ENCODE results near the gene SELENOF. TPM values are rescaled to one million over a fixed set of nuclear protein-coding genes. Genes with fewer than 3 reads are reported as not detected.

SELENOF gene
- total RNA-seq, 1 donor from 2014 or later, result 67.0 TPM

GRCh38 chr1:86828024-86828423 is 85.9 kb downstream of the SELENOF start:
- Histone ChIP-seq H3K4me1 (no peaks in the 10 kb centered on the region), H3K9me3 (replicated peaks) (no peaks in the 10 kb centered on the region), H3K27me3 (ENCODE audit: low read depth) (no peaks in the 10 kb centered on the region), H3K4me3 (no peak overlapping the region), H3K36me3 (no peaks in the 10 kb centered on the region), H3K27ac (replicated peaks) (no peak overlapping the region)
- intact Hi-C loops (cut with micrococcal nuclease), result no loop called here
- no peak for DNase-seq
- no peak for TF ChIP-seq CTCF (IDR thresholded peaks at IDR 0.05; ENCODE audit: borderline replicate concordance)

- no peaks in the 10 kb centered on the region for H3K27me3 ChIP-seq (ENCODE audit: low read depth)
- TF ChIP-seq CTCF (IDR thresholded peaks at IDR 0.05; ENCODE audit: borderline replicate concordance), result no peak
- no peaks in the 10 kb centered on the region for H3K36me3 ChIP-seq
These were observed 87.1 kb downstream of the SELENOF start for GRCh38 chr1:86826856-86827255.

GRCh38 chr1:86825319-86825718 is 88.6 kb downstream of the SELENOF start:
- no peak for TF ChIP-seq CTCF (IDR thresholded peaks at IDR 0.05; ENCODE audit: borderline replicate concordance)
- intact Hi-C loops (cut with micrococcal nuclease), result no loop called here
- Histone ChIP-seq H3K27me3 (ENCODE audit: low read depth) (no peaks in the 10 kb centered on the region), H3K27ac (replicated peaks) (no peak overlapping the region), H3K4me3 (no peak overlapping the region), H3K36me3 (no peaks in the 10 kb centered on the region), H3K4me1 (no peaks in the 10 kb centered on the region), H3K9me3 (replicated peaks) (no peaks in the 10 kb centered on the region)
- no peak for DNase-seq

More at GRCh38 chr1:86826856-86827255, 87.1 kb downstream of the SELENOF start:
- H3K4me3 ChIP-seq, result no peak overlapping the region
- no peak for DNase-seq
- H3K4me1 ChIP-seq, result no peaks in the 10 kb centered on the region
- no peak overlapping the region for H3K27ac ChIP-seq (replicated peaks)
- no peaks in the 10 kb centered on the region for H3K9me3 ChIP-seq (replicated peaks)
- intact Hi-C loops (cut with micrococcal nuclease), result no loop called here

GRCh38 chr1:86823821-86824500 is 90.0 kb downstream of the SELENOF start:
- H3K27ac ChIP-seq (replicated peaks), result no peak overlapping the region
- no peaks in the 10 kb centered on the region for H3K9me3 ChIP-seq (replicated peaks)
- no peaks in the 10 kb centered on the region for H3K4me1 ChIP-seq
- no peak overlapping the region for H3K4me3 ChIP-seq
- no peaks in the 10 kb centered on the region for H3K36me3 ChIP-seq
- DNase-seq, result no peak
- no peaks in the 10 kb centered on the region for H3K27me3 ChIP-seq (ENCODE audit: low read depth)
- intact Hi-C loops (cut with micrococcal nuclease), result no loop called here
- no peak for TF ChIP-seq CTCF (IDR thresholded peaks at IDR 0.05; ENCODE audit: borderline replicate concordance)

- Histone ChIP-seq H3K27ac (replicated peaks) (no peak overlapping the region), H3K4me3 (no peak overlapping the region), H3K36me3 (no peaks in the 10 kb centered on the region), H3K27me3 (ENCODE audit: low read depth) (no peaks in the 10 kb centered on the region), H3K9me3 (replicated peaks) (no peaks in the 10 kb centered on the region), H3K4me1 (no peaks in the 10 kb centered on the region)
- no peak for DNase-seq
- no peak for TF ChIP-seq CTCF (IDR thresholded peaks at IDR 0.05; ENCODE audit: borderline replicate concordance)
- intact Hi-C loops (cut with micrococcal nuclease), result no loop called here
These were observed 90.5 kb downstream of the SELENOF start for GRCh38 chr1:86823386-86823785.
